Ecto neural progenitor cell (in vitro differentiated cells): ENCODE measurements around the gene PSMB7.

Source experiments
- DNase-seq: peaks from one replicate; pipeline ENCODE4 v3.0.0-alpha.2; 2018; ENCODE audit warnings: low spot score

The PSMB7 gene

DNA sequence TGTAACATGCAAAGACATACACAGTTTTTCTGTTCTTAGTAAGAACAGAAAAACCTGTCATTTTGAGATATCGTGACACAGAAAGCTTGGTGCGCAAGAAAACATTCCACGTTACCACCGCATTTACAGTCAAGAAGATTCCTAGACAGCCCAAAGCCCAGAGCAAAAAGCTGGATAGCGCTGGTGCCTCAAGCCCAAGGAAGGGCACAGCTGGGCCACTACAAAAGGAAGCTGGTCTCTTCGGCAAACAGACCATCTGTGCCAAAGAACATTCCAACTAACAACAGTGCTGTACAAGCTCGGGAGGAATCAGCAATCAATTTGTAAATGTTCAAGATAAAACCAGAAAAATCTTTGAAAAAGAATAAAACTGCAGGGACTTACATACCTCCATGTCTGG is 31.0 kb downstream of the PSMB7 start:
- DNase-seq = no peak

DNA sequence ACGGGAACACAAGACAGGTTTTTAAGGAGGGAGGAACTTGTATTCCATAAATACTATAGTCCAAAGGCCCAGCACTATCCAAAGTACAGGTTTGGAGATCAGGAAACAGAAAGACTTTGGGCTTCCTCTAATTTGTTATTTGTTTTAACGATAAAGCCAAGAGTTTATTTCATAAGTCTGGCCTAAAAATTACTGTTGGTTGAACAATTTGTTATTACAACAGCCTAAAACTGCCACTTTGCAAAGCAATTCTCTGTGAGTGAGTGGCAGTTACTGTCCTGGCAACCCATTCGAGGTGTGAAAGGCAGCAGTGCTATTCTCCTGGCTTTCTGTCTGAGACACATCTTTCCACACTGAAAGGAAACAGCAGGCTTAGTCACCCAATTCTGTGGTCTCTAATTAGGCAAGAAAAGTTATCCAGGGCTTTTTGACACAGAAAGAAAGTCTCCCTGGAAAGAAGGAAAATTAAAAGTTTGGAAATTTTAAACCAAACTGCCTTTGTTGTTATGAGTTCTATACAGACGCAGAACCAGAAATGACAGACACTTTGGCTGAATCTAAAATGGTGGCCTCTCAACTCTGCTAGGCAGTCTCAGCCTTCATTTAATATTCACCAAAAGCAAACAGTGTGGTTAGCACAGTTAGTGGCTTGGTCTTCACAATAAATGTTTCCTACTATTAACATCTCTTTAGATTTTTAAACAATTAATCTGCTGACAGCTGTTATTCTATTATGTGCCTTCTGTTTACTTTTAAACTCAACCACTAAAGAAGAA is 33.9 kb downstream of the PSMB7 start:
- no peak for DNase-seq

DNA sequence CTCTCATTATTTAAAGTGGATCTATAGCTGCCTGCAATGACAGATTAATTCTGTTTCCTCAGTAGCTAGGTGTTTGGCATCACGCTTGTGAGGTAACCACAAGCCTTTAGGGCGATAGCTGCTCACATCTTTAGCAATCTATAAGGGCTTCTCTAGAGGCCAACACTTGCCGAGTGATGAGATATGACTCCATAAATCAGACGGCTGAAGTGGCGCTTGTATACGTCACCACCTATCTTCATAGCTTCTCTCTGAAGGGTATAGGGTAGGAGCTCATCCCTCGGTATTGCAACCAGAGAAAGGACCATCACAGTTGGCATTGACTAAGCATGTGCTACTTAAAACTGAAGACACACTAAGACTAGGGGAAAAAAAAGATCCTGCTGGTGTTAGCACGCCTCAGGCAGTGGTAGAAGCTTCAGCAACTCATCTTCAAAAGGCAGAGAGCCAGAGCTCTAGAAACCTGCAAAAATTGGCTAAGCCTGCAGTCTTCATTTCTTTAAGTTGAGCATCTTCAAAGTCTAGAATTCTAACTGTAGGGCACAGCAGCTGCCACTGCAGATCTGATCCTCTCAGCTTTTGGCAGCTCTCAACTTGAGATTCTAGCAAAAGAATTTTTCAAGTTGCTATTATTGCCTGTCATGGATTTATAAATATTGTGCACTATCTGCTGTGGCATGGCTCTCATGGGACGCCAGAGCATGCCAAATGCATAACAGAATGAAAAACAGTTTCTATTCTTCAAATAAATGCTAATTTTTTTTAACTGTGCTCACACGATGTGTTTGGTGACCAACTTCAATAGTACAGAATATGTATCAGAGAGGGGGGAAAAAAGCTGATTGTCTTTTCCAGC is 37.5 kb downstream of the PSMB7 start:
- no peak for DNase-seq

DNA sequence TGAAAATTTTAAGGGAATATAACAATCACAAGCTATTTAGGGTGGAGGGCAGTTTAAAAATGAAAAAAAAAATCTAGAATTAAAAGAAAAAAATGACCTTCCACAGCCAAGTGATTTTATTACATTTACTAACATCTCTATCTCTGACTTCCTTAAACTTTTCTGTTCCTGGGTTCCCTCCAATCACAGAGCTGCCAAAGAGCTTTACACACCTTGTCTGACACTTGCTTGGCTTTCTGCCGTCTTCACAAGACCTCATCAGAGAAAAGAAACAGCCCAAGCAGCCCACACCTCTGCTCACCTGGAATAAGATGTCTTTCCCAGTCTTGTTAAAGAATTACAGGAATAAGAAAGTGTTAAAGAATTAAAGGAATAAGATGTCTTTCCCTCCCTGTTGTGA is 38.9 kb downstream of the PSMB7 start:
- DNase-seq = no peak

DNA sequence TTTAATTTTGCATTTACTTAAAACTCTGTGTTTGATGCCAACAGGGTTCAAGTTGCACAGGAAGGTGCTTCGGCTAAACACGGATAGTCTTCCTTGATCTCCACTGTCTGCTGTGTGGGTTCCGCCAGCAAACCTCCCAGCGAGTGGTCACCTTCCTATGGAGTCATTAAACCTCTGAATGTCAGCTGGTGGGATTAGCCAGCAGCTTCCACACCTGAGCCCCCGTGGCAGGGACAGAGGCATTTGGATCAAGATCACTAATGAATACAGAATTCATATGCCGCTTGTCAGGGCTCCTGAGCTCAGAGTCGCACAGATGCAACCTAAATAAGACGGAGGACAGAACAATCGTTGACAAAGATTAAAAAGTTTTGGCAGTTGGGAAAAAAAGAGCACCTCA is 39.5 kb downstream of the PSMB7 start:
- DNase-seq = no peak

DNA sequence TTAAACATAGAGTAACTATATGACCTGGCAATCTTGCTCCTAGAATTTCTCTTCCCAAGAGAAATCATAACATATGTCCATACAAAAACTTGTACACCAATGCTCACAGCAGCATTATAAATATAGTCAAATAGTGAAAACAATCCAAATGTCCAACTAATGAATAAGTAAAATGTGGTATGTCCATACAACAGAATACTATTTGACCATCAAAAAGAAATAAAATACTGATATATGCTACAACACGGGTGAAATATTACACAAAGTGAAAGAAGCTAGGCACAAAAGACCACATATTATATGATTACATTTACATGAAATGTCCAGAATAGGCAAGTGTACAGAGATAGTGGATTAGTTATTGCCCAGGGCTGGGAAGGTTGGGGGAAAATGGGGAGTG is 41.4 kb downstream of the PSMB7 start:
- DNase-seq = no peak

DNA sequence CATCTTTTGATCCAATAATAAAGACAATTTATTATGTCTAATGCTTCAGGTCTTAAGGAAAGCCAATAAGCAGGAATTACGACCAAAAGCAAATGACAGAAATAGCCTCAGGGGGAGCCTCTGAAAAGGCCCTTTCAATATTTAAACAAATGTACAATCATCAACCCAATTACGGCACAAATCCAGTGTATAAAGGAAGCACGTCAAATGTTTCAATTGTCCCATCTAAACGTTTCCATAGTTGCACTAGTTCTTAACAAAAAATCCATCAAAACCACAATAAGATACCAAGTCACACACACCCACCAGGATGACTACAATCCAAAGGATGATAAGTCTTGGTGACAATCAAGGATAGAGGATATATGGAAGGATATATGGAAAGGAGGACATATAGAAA is 41.9 kb downstream of the PSMB7 start:
- no peak for DNase-seq

DNA sequence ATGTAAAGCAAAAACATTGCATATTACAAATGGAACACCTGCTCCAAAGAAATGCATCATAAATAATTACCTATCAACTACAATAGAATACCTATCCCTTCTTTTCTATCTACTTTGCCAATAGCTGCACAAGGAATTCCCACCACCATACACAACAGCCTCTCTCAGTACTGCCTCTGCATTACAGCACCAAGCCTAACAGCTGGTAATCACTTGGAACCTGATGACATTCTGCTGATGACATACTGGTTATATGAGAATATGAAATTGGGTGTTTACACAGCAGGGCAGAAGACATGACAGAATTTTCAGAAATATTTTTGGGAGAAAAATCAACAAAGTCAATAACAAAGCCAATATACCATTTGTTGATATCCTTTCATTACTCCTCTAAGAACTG is 43.2 kb downstream of the PSMB7 start:
- DNase-seq = no peak

DNA sequence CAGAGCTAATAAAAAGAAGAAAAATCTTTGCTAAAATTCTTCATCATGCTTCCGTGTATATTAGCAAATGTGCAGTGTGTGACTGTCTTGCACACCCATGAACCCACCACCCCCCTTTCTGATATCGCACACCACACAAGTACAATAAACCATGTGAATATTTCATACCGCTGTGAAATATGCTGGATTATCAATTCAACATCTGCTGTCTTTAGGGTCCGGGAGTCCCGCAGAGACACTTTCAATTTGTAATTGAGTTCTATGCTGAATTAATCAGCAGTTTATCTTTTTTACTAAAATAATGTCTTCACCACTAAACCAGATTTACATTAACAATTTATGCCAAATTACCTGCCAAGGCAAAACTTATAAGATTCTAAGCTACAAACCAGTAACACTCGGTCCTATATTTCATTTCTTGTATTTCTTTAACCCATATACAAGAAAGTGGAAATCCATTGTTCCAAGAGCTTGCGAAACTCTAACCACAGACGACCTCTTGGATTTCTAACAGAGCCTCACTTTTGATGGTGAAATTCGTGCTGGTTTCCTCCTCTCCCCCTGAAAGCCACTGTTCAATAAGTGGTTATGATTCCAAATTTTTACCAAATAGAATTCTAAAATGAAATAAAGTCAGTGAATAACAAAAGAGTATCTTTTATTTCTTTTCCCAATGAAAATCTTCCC is 44.2 kb downstream of the PSMB7 start:
- no peak for DNase-seq

DNA sequence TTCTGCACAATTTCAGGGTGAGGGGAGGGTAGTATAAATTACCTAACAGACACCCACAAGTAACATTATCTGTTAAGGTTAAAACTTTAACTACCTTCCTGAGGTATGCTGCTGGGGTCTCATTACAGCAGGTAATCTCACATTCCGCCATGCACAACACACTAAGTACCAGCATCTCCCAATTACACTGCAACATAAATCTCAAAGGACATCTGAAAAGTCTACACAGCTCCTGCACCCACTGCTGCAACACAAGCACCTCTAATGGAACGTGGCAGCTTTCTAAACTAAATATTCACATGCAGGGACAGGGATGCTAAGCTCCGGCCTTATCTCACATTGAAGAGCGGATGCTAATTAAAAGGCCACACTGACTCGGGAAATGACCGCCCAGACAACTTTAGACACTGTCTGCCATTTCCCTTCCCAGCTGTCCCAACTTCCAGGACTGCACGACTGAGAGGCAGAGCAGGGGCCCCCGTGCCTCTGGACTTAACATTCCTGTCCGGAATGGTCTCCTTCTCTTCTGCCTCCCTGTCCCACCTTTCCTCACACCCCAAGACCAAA is 45.9 kb downstream of the PSMB7 start:
- no peak for DNase-seq

DNA sequence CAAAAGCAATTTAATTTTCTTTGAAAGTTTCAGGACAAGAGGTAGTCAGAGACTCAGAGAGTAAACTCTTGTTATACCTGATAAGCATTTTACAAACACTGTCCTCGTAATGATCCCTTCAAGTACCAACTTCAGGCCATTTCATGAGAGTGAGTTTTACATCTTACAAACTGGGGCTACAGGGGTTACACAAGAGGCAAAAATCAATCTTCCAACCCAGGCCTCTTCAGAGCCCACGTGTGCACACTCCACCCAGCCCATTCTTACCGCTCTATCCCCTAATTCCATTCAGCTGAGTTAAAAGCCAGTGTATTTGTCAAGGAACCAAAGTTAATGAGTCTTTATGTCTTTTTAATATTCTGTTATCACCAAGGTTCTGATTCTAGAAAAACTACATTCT is 46.5 kb downstream of the PSMB7 start:
- DNase-seq = no peak

DNA sequence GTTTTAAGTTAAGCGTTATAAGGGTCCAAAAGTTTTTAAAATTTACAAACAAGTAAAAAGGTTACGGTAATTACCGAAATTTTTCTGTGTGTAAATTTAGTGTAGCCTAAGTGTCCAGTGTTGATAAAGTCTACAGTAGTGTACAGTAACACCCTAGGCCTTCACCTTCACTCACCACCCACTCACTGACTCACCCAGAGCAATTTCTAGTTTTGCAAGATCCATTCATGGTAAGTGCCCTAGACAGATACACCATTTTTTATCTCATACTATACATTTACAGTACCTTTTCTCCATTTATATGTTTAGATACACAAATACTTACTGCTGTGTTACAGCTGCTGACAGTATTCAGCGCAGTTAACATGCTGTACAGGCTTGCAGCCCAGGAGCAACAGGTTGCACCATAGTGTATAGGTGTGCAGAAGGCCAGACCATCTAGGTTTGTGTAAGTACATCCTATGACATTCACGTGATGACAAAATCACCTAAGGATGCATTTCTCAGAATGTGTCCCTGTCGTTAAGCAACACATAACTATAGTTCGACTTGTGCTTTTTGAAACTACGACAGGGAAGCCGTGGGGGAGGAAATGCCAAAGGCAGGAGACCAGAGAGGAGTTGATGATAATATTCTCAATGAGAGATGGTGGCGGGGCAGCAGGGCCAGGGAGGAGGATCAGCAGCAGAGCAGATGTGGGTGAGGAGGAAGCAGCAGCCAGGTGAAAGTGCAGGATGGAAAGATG is 48.6 kb downstream of the PSMB7 start:
- no peak for DNase-seq

DNA sequence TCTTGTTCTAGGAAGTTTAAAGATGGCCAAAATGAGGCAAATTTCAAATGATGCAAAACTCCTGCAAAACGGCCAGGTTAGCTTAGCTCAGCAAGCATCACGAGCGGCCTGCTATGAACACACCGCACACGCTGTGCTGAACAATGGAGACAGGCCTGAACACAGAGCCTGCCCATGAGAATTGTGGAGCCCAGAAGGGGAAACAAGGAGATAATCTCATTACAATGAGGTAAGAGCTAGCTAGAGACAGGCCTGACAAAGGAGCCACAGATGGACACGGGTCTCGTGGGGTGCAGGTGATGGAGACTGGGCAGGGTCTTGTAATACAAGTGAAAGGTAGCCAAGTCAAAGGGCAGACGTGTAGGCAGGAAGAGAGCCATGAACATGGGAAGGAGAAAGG is 50.2 kb downstream of the PSMB7 start:
- DNase-seq = no peak

DNA sequence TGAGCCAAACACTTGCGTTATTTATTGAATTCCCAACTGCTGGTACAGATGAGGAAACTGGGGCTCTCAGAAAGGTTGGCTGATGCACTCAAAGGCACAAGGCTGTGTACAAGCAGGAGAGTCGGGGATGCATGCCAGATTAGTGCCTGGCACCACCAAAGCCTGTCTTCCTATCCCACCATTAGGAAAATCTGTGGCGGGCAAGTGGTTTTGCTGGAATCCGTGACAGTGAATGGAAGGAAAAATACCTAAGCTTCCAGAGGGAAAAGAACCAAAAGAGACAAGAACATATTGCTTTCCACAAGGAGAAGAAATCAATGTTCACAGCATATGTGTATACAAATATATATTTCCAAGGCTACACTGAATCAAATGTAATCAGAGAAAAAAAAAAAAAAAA is 51.1 kb downstream of the PSMB7 start:
- no peak for DNase-seq

DNA sequence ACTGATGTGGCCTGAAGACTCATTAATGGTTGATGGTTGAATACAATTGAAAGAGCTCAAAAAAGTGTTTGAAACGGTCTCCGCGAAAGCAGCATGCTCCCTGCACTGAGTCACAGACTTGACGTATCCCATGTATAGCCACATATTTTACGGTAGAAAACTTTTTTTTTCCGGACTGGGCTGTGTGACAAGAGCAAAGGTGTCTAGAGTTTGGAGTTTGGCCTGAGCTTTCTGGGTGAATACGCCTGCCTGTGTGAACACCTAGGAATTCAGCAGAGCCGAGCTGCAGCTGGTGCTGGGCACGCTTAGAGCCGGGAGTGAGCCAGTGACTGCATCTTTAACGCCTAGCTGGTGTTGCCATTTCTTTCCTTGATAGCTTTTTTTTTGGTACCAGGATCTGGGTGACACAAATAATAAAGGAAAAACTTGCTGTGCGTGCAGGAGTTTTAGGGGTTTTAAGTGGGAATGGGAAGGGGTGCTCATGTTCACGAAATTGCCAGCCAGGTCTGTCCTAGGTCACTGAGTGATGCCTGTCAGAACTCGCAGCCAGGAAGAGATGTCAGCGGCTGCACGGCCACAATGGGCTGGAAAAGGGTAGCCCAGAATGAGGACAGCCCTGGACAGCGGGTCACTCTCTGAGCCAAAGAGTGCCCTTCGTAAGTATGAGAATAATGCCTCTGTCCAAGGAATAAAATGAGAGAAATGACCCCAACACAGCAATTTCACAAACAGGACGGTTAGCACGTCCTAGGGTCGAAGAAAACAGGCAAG is 51.7 kb downstream of the PSMB7 start:
- DNase-seq = no peak

DNA sequence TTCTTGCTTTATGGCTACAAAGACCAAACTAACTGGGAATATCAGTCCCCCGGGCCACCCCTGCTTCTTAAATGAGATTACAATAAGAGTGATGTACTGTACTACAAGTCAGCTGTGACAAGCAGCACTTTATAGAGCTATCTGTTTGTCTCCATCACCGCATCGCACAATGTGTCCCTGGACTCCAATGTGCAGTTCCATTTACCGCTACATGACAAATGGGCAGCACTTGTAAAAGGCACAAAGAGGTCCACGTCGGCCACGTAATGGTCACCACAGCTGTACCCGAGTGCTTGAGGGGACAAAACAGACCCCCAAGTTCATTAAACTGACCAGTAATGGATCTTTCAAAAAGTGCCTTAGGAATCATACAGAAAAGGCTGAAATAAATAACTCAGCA is 54.1 kb downstream of the PSMB7 start:
- DNase-seq = no peak

DNA sequence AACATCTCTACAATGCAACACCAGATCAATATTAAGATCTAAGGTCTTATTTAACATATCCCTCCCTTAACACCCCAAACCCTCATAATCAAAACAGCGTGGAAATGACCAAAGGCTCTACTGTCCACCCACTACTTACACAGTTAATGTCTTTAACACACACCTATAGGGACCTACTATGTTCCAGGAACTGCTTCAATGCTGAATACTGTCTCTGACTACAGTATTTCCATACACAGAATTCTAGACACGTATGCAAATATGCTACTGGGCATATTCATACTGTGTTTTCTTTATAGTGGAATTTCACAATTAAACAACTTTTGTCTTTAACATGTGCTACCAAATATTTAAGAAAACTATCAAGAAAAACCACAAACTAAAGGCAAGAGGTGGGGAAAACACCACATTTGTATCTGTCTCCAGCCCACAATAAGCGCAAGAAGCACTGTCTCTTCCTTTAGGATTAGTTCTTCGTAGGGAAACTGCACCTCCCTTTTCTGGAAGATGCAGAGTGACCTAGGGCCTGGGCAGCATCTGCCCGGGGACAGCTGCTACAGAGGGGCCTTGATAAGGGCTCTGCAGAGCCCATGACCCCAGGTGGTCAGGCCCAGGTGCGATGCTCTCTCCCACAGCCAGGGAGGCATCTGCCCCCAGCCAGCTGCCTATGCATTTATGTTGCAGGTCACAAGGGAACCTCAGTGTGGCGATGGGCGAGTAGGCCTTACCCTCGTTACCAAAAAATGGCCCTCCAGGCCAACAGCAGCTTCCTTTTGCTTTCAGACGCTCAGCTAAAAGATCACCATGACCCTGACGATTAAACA is 55.2 kb downstream of the PSMB7 start:
- DNase-seq = no peak

DNA sequence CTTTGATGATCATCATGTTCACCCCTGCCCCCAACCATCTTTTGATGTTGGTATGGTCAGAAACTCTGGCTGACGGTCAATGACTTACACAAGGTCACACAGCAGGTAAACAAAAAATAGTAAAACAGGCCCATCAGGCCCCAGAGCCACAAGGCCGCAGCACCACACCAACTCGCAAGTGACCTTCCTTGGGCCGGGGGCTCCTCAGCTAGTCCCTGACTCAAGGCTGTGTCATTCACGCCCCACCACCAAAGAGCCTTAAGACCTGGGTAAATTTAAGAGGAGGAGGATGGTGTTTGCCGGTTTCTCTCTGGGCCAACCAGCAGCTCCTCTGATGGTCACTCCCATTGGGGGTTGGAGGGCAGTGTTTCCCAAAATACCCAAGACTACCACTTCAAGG is 55.8 kb downstream of the PSMB7 start:
- no peak for DNase-seq

DNA sequence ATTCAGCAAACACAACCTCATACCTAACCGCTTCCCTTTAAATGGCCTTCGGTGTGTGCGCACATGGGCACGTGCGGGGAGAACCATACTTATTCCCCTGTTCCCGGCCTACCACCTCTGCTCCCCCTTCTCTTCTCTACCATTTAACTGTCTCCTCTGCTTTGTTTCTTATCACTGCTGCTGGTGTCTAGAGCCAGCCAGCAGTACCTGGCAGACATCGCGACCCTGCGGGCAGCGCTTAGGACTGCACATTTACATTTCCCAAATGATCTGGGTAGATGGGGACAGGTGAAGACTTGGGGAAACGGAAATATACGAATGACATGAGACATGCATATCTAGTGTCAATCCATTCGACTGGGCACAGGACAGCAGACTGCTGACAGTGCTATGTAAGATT is 56.6 kb downstream of the PSMB7 start:
- no peak for DNase-seq

DNA sequence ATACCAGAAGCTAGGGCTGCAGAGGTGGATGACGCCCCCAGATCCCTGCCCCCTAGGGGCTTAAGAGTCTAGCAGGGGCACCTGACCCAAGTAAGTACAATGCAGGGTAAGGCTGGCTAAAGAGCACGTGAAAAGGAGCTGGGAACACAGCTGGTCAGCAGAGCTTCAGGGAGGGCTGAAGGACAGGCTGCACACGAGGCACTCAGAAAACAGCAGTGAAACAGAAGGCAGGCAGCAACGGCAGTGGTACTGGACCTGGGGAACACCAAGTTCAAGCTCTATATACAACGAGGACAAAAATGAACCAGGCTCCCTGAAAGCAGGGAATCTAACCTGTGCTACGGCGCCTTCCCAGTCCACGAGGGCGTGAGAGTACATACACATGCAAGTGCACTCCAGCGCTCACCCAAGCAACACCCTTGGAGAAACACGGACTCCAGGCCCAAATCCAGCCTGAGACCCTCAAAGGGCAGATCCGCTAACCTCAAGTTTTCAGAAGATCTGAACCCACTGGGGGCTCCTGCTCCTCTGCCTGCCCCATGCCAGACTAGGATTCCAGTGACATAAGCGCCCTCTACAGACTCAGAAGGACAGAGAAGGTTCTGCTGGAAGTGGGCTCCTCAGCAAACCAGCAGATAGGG is 57.4 kb downstream of the PSMB7 start:
- no peak for DNase-seq
